ENCODE results near the gene BEX2. TPM values are rescaled to one million over a fixed set of nuclear protein-coding genes. Genes with fewer than 3 reads are reported as not detected.

The BEX2 gene
- 0.27 and 0.38 TPM in 2 replicates for total RNA-seq

GRCh38 chrX:103310555-103311398 is at the start of gene BEX2:
Gene BEX2 (minus strand): TSS chrX:103310990. CDS start chrX:103309976, 1,014 bp downstream.

GRCh38 chrX:103356130-103356798 is 45.5 kb upstream of the BEX2 start, which contains the start of gene TCEAL9:
Gene TCEAL9 (plus strand): TSS chrX:103356506. CDS start chrX:103357685, 1,179 bp downstream.

GRCh38 chrX:103329991-103330390 is 19.2 kb upstream of the BEX2 start, which contains the start of gene TCEAL7:
Gene TCEAL7 (plus strand): TSS chrX:103330239. CDS start chrX:103331404, 1,165 bp downstream.

GRCh38 chrX:103276581-103277002 is 34.2 kb downstream of the BEX2 start, which contains the start of gene TCEAL5:
Gene TCEAL5 (minus strand): TSS chrX:103276750. CDS start chrX:103274563, 2,187 bp downstream.

Other genes starting within 250 kb of the BEX2 start
- gene BEX1, start 246.8 kb downstream of the BEX2 start, total RNA-seq, result 0.45 and 1.4 TPM in 2 replicates
- gene NXF3, start 217.8 kb downstream of the BEX2 start, total RNA-seq, result not detected in 2 replicates
- 13.4 and 16.5 TPM in 2 replicates for gene BEX4, start 95.9 kb downstream of the BEX2 start, total RNA-seq
- 72.7 and 79.3 TPM in 2 replicates for gene TCEAL8, start 55.8 kb downstream of the BEX2 start, total RNA-seq
- not detected in 2 replicates for gene TCEAL5, start 34.2 kb downstream of the BEX2 start, total RNA-seq
- gene TCEAL7, start 19.2 kb upstream of the BEX2 start, total RNA-seq, result 0.72 and 12.8 TPM in 2 replicates
- gene TCEAL9, start 45.5 kb upstream of the BEX2 start, total RNA-seq, result 101 and 107 TPM in 2 replicates
- 301 and 319 TPM in 2 replicates for gene BEX3, start 65.5 kb upstream of the BEX2 start, total RNA-seq
- gene RAB40A, start 208.5 kb upstream of the BEX2 start, total RNA-seq, result 0.09 TPM in 1 of 2 replicates, not detected in the other

Measured in endothelial cell of coronary artery (primary cell).